ENCODE results near the gene CAPN9. TPM values are rescaled to one million over a fixed set of nuclear protein-coding genes. Genes with fewer than 3 reads are reported as not detected.

The CAPN9 gene
- total and polyA plus RNA-seq, 9 of the 15 experiments (the other 6 are each of a cell fraction or from before 2014, with no cell fraction given): not detected

DNA sequence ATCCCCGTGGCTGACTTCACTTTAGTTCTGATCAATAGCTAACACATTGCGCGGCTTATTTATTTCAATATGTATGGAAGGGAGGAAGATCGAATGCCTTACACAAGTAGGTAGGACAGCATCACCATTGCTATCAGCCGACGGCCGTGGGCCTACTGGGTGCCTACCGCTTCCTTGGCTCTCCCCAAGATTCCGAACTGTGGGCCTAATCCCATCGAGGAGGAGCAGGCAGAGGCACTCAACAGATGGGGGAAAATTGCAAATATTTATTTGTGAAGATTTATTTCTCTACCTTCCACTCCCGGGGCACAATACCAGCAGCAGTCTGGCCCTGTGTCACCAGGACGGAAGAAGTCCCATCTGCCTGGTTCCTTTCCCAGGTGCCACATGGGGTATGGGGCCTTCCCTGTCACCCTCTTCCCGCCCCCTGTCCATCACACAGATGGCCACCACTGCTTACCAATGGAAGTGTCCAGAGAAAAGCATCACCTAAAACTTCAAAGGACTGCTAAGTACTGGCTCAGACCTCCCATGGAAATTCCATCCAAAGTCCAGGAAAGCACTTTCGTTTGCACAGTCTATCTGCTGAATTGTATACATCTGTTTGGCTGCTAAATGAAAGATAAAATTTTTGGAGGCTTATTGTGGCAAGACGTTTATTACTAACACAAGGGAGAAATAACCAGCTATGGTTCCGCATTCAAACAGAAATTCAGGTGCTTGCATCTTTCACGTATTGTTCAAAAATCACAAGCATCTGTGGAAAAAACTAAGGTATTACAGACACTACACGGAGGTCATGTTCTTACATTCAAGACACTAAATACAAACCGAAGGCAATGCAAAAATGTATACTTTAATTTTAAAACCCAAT, 45.1 kb upstream of the CAPN9 start:
- Histone ChIP-seq H3K9me3 (replicated peaks; ENCODE audit: control insufficient read depth, insufficient read depth, low read depth, low read length) (no peaks in the 10 kb centered on the region), H3K27ac (ENCODE audit: extremely low read depth, low read depth, low read length) (no peak overlapping the region), H3K9ac (ENCODE audit: insufficient read depth in 1 of 2, low read depth in 2 of 2, low read length in 2 of 2) (no peak overlapping the region), H3K79me2 (ENCODE audit: control insufficient read depth, insufficient read depth, low read length) (no peaks in the 10 kb centered on the region), H3K9me1 (ENCODE audit: control insufficient read depth, insufficient read depth, low read length) (no peaks in the 10 kb centered on the region), H4K20me1 (replicated peaks; ENCODE audit: control insufficient read depth, insufficient read depth, low read length) (peaks cover 7% of the 10 kb centered on the region), H3K4me3 (no peak overlapping the region), H3K36me3 (ENCODE audit: control insufficient read depth, insufficient read depth, low read length) (no peaks in the 10 kb centered on the region), H3K27me3 (ENCODE audit: control insufficient read depth in 2 of 2, insufficient read depth in 2 of 2, low read length in 2 of 2) (peaks cover 74 to 80% of the 10 kb centered on the region in 2 experiments), H3K4me1 (replicated peaks in 1 of 2; ENCODE audit: control insufficient read depth in 2 of 2, insufficient read depth in 2 of 2, low read length in 2 of 2) (peaks cover 0 to 4% of the 10 kb centered on the region in 2 experiments; a peak in 1 of 5 replicates), H3K4me2 (ENCODE audit: insufficient read depth, low read length) (no peak overlapping the region), H2AFZ (ENCODE audit: low read depth, low read length) (no peak overlapping the region)
- no peak for FAIRE-seq
- intact Hi-C loops (cut with micrococcal nuclease): no loop called here
- CTCF ChIA-PET (ENCODE audit: low intra/inter-chr PET ratio): no interaction called here
- no peak for DNase-seq (ENCODE audit: extremely low read depth in 1 of 4, low spot score in 3 of 4)
- in situ Hi-C loops (cut with MboI): no loop called here
- TF ChIP-seq ZKSCAN3 (CRISPR knock-in tag; IDR thresholded peaks at IDR 0.05) (no peak), CBFB (CRISPR knock-in tag; IDR thresholded peaks at IDR 0.05) (no peak), ZKSCAN1 (IDR thresholded peaks at IDR 0.05; ENCODE audit: low read depth, low read length) (peak; percentile 74), PKNOX1 (IDR thresholded peaks at IDR 0.05) (peak; percentile 89)
- BruUV-seq (replicated peaks): no TSS peak
- 16% methylated on average over 19 of the region's 19 CpGs for WGBS (ENCODE audit: insufficient coverage, low coverage, missing lambda C conversion rate)
- ATAC-seq: no peak
- POLR2A ChIA-PET: no interaction called here
